GM12878 (cell line): ENCODE measurements around the gene ATP2A2. TPM values are rescaled to one million over a fixed set of nuclear protein-coding genes. Genes with fewer than 3 reads are reported as not detected.
A peak's percentile ranks its signal among the peaks of the same experiment; 100 is the strongest.

Experiments
- ATAC-seq: fragments of 200-7000 bp; cut with Tn5 transposase; 3 replicates; pipeline ENCODE4 v1.9.1; 2020; ENCODE audit warnings: mild to moderate bottlenecking, moderate library complexity
- BruUV-seq: library from RNA; stranded (reverse); fragments of 400-500 nt; replicated peaks from 2 replicates; lab custom pipeline; 2021; lab: Mats Ljungman, UMichigan
- CTCF ChIA-PET: fragments of 300-600 bp; sonication (Branson Sonifier 250); formaldehyde crosslinking; extraction: SDS; loops from one replicate; lab custom pipeline; 2021; ENCODE audit warnings: inconsistent platforms; lab: Yijun Ruan, JAX
- POLR2A ChIA-PET: fragments of 350-600 bp; formaldehyde crosslinking; extraction: SDS; loops from one replicate; lab custom pipeline; 2021; ENCODE audit warnings: inconsistent platforms; lab: Charles Lee
- RAD21 ChIA-PET: fragments of 300-600 bp; sonication (Branson Sonifier 250); formaldehyde crosslinking; loops from one replicate; lab custom pipeline; 2023; ENCODE audit warnings: antibody characterized with exemption; ENCODE audit not compliant: unreplicated experiment; lab: Charles Lee
- SMC1A ChIA-PET: fragments of 300-600 bp; sonication (Branson Sonifier 250); formaldehyde crosslinking; loops from one replicate; lab custom pipeline; 2023; ENCODE audit not compliant: unreplicated experiment, uncharacterized antibody; lab: Charles Lee
- DNase-seq: peaks from one replicate; pipeline ENCODE4 v3.0.0-alpha.2; 2011; ENCODE audit warnings: low read depth, low spot score
- FAIRE-seq: peaks from 3 replicates; lab custom pipeline; 2011; peaks lifted over from hg19 to GRCh38; lab: Jason Lieb, UNC
- H2AFZ ChIP-seq: 2 replicates; pipeline ENCODE4 v1.6.0; 2011; ENCODE audit warnings: low read depth, low read length, control low read depth; ENCODE audit not compliant: control insufficient read depth
- H3K27ac ChIP-seq: 2 replicates; pipeline ENCODE4 v1.5.1; 2011; ENCODE audit warnings: control low read depth; ENCODE audit not compliant: control insufficient read depth, insufficient read depth
- H3K27me3 ChIP-seq, 2 experiments: replicated peaks in 1 of 2; 2 replicates each; pipeline versions ENCODE4 v1.6.0 to v1.6.1; 2011; ENCODE audit warnings: low read length in 1 of 2; ENCODE audit not compliant: control insufficient read depth in 2 of 2, insufficient read depth in 2 of 2
- H3K36me3 ChIP-seq, 2 experiments: 2 replicates each; pipeline ENCODE4 v1.5.1; 2011; ENCODE audit warnings: low read length in 1 of 2; ENCODE audit not compliant: control insufficient read depth in 2 of 2, insufficient read depth in 2 of 2
- H3K4me1 ChIP-seq: 2 replicates; pipeline ENCODE4 v1.6.1; 2011; ENCODE audit warnings: mild to moderate bottlenecking, low read length, moderate library complexity, mixed read lengths; ENCODE audit not compliant: control insufficient read depth, insufficient read depth
- H3K4me2 ChIP-seq: 2 replicates; pipeline ENCODE4 v1.6.0; 2011; ENCODE audit warnings: control low read depth; ENCODE audit not compliant: control insufficient read depth, insufficient read depth
- H3K4me3 ChIP-seq: fragments of 200-600 bp; sonication (generic); 2 replicates; pipeline ENCODE4 v1.5.1; 2016
- H3K79me2 ChIP-seq: 2 replicates; pipeline ENCODE4 v1.6.0; 2011; ENCODE audit warnings: low read length; ENCODE audit not compliant: control insufficient read depth, insufficient read depth
- H3K9ac ChIP-seq: 2 replicates; pipeline ENCODE4 v1.8.0; 2011; ENCODE audit warnings: low read length, control low read depth, mixed read lengths; ENCODE audit not compliant: control insufficient read depth, insufficient read depth
- H3K9me3 ChIP-seq: replicated peaks from 3 replicates; pipeline ENCODE4 v1.5.1; 2011; ENCODE audit warnings: mild to moderate bottlenecking, low read length; ENCODE audit not compliant: control insufficient read depth, insufficient read depth
- H4K20me1 ChIP-seq: 2 replicates; pipeline ENCODE4 v1.6.0; 2011; ENCODE audit not compliant: control insufficient read depth, insufficient read depth
- BCL3 ChIP-seq: IDR thresholded peaks from 2 replicates; pipeline ENCODE4 v1.6.1; 2011; ENCODE audit warnings: borderline replicate concordance, low read depth, mild to moderate bottlenecking, moderate library complexity, low read length; ENCODE audit not compliant: insufficient read depth, poor library complexity, severe bottlenecking
- EGR1 ChIP-seq, 2 experiments: IDR thresholded peaks; 1 replicate in 1 of 2; 2 replicates in 1 of 2; pipeline ENCODE4 v1.6.1; 2011 to 2012; ENCODE audit warnings: low read depth in 2 of 2, low read length in 2 of 2, borderline replicate concordance in 1 of 2, mild to moderate bottlenecking in 1 of 2, moderate library complexity in 1 of 2
- KDM1A ChIP-seq: fragments of 200-600 bp; sonication (generic); IDR thresholded peaks from 2 replicates; pipeline ENCODE4 v1.6.1; 2016; ENCODE audit warnings: borderline replicate concordance
- POLR2A ChIP-seq: IDR thresholded peaks from 2 replicates; pipeline ENCODE4 v1.6.1; 2011; ENCODE audit warnings: low read depth, mild to moderate bottlenecking, low read length
- POLR2AphosphoS5 ChIP-seq: IDR thresholded peaks from 2 replicates; pipeline ENCODE4 v1.6.1; 2011; ENCODE audit warnings: mild to moderate bottlenecking, low read length, inconsistent platforms
- SP1 ChIP-seq: IDR thresholded peaks from one replicate; pipeline ENCODE4 v1.6.1; 2011; ENCODE audit warnings: low read depth, low read length
- WGBS: methylation state at CpG from one replicate; pipeline ENCODE4 v1.1.6; 2016; ENCODE audit warnings: low lambda C conversion rate; ENCODE audit not compliant: insufficient replicate concordance, insufficient coverage; ENCODE audit errors: missing lambda C conversion rate; 5-methylcytosine and 5-hydroxymethylcytosine counted together
- in situ Hi-C: fragments of 300-500 bp; cut with MboI; formaldehyde crosslinking; loops from 9 replicates; pipeline ENCODE4 v1.14.3; 2018; ENCODE audit warnings: mixed read lengths
- intact Hi-C: fragments of 100-400 bp; cut with micrococcal nuclease; formaldehyde crosslinking; loops from one replicate; pipeline ENCODE4 v1.14.2; 2022; ENCODE audit not compliant: unreplicated experiment
- polyA plus RNA-seq, 11 experiments: library from polyadenylated mRNA; depleted of rRNA in 4 of 11; unstranded in 6 of 11; stranded (reverse) in 5 of 11; fragments of >200 nt; fragmentation: Nextera tagmentation in 4 of 11; fragmentation: Illumina TruSeq in 1 of 11; extraction: Ambion mirVana in 4 of 11; extraction: Trizol in 1 of 11; gene quantifications; 1 replicate in 1 of 11; 2 replicates in 10 of 11; pipeline versions ENCODE4 v1.2.1 to v1.2.3, GENCODE V29; 2011 to 2016; ENCODE audit warnings: inconsistent platforms in 2 of 11, missing spikeins in 2 of 11, low read depth in 1 of 11
- total RNA-seq, 4 experiments: library from RNA; depleted of rRNA in 3 of 4; stranded (reverse); fragments of >200 nt in 3 of 4; fragmentation: Illumina TruSeq in 1 of 4; extraction: Trizol in 1 of 4; gene quantifications; 2 replicates each; pipeline versions ENCODE4 v1.2.1 to v1.2.3, GENCODE V29; 2013 to 2021

The ATP2A2 gene
- total and polyA plus RNA-seq, 10 of the 15 experiments (the other 5 are each of a cell fraction or from before 2014, with no cell fraction given) = 3.7 to 133 (median 34.4) TPM

GRCh38 chr12:110349096-110349495 is 68.0 kb downstream of the ATP2A2 start:
- H2AFZ ChIP-seq = no peak overlapping the region
- H3K9me3 ChIP-seq = no peaks in the 10 kb centered on the region
- SMC1A ChIA-PET = interaction anchor here (1.0 to 1.9 kb wide), 5 partner anchors 11 to 82 kb away, joined by 3 to 10 read pairs (median 5); no protein-coding TSS in a partner anchor
- WGBS = 77% methylated on average over 4 of the region's 4 CpGs
- BruUV-seq = no TSS peak
- RAD21 ChIA-PET = interaction anchor here (1.1 kb wide), 1 partner anchor 23 kb away, joined by 3 read pairs; no protein-coding TSS in a partner anchor
- CTCF ChIA-PET = interaction anchor here (1.2 to 2.7 kb wide), 2 partner anchors 82 to 253 kb away, joined by 3 to 21 read pairs; no protein-coding TSS in a partner anchor
- no peak overlapping the region for H3K4me3 ChIP-seq
- POLR2A ChIA-PET = no interaction called here
- intact Hi-C loops (no loop called here), in situ Hi-C loops (no loop called here)
- H3K36me3 ChIP-seq = peaks cover 20 to 41% of the 10 kb centered on the region in 2 experiments
- H3K27ac ChIP-seq = no peak overlapping the region
- no peak; the same call in none of the 3 replicates for ATAC-seq
- no peak for FAIRE-seq
- no peaks in the 10 kb centered on the region for H4K20me1 ChIP-seq
- H3K4me2 ChIP-seq = no peak overlapping the region
- H3K9ac ChIP-seq = no peak overlapping the region
- TF ChIP-seq POLR2A (peak; percentile 46; the same call in 1 of the 2 replicates), SP1 (no peak), BCL3 (peak; percentile 17)
- no peaks in the 10 kb centered on the region for H3K79me2 ChIP-seq
- no peaks in the 10 kb centered on the region for H3K27me3 ChIP-seq
- H3K4me1 ChIP-seq = no peaks in the 10 kb centered on the region
- DNase-seq = no peak

GRCh38 chr12:110349514-110350151 is 68.6 kb downstream of the ATP2A2 start:
- Histone ChIP-seq H3K9me3 (no peaks in the 10 kb centered on the region), H3K4me2 (no peak overlapping the region), H3K27ac (no peak overlapping the region), H3K27me3 (no peaks in the 10 kb centered on the region), H4K20me1 (no peaks in the 10 kb centered on the region), H3K79me2 (no peaks in the 10 kb centered on the region), H3K9ac (no peak overlapping the region), H3K4me1 (no peaks in the 10 kb centered on the region; the same call in 1 of the 2 replicates), H3K36me3 (peaks cover 15 to 35% of the 10 kb centered on the region in 2 experiments), H3K4me3 (no peak overlapping the region), H2AFZ (no peak overlapping the region)
- ChIA-PET SMC1A (interaction anchor here (1.0 to 1.9 kb wide), 7 partner anchors 11 to 82 kb away, joined by 3 to 10 read pairs (median 4); partner anchors contain the start of gene ANAPC7), RAD21 (interaction anchor here (0.8 to 1.1 kb wide), 3 partner anchors 21 to 82 kb away, joined by 3 to 6 read pairs (median 3); no protein-coding TSS in a partner anchor), POLR2A (no interaction called here), CTCF (interaction anchor here (1.2 to 2.7 kb wide), 2 partner anchors 82 to 253 kb away, joined by 3 to 21 read pairs; no protein-coding TSS in a partner anchor)
- peak in 1 of 2 experiments; percentile 29; a peak in 1 of 3 replicates for TF ChIP-seq EGR1 (IDR thresholded peaks at IDR 0.05; ENCODE audit: borderline replicate concordance in 1 of 2, low read depth in 2 of 2, low read length in 2 of 2)
- TF ChIP-seq POLR2A = peak; percentile 81
- TF ChIP-seq KDM1A = no peak
- peak; percentile 57; the same call in 1 of the 2 replicates for TF ChIP-seq POLR2AphosphoS5
- no TSS peak for BruUV-seq
- 42% methylated on average over 12 of the region's 12 CpGs for WGBS
- no peak for DNase-seq
- no peak for FAIRE-seq
- intact Hi-C loops = no loop called here
- ATAC-seq = peak; percentile 44
- in situ Hi-C loops = no loop called here
